Prostate gland (tissue), 2 donors: ENCODE results near the gene RAB3IL1. TPM values are rescaled to one million over a fixed set of nuclear protein-coding genes. Genes with fewer than 3 reads are reported as not detected.

Experiments used
- DNase-seq: peaks from one replicate; pipeline ENCODE4 v3.0.0-alpha.2; 2019; ENCODE audit warnings: low spot score
- H3K27ac ChIP-seq, 2 donors: fragments of 200-600 bp; sonication (generic); 2 replicates each; pipeline ENCODE4 v1.5.1; 2017 to 2019
- H3K27me3 ChIP-seq: fragments of 200-600 bp; sonication (generic); replicated peaks from 2 replicates; pipeline ENCODE4 v1.5.1; 2019; ENCODE audit not compliant: insufficient read depth
- H3K36me3 ChIP-seq, 2 donors: fragments of 200-600 bp; sonication (generic); 1 replicate in 1 of 2; 2 replicates in 1 of 2; pipeline versions ENCODE4 v1.5.1 to v1.8.1; 2017 to 2019
- H3K4me1 ChIP-seq: fragments of 200-600 bp; sonication (generic); replicated peaks from 2 replicates; pipeline ENCODE4 v1.5.1; 2019
- H3K4me3 ChIP-seq, 2 donors: fragments of 200-600 bp; sonication (generic); 2 replicates each; pipeline ENCODE4 v1.5.1; 2017 to 2019
- H3K9me3 ChIP-seq: fragments of 200-600 bp; sonication (generic); 2 replicates; pipeline ENCODE4 v1.5.1; 2017
- POLR2A ChIP-seq: fragments of 450-650 bp; IDR thresholded peaks from one replicate; pipeline ENCODE4 v1.6.1; 2016; ENCODE audit warnings: antibody characterized with exemption, mild to moderate bottlenecking
- POLR2AphosphoS5 ChIP-seq: sonication (generic); formaldehyde crosslinking; IDR thresholded peaks from one replicate; pipeline ENCODE4 v1.6.1; 2017; ENCODE audit warnings: antibody characterized with exemption
- WGBS: methylation state at CpG from one replicate; pipeline ENCODE4 v1.1.5; 2018; 5-methylcytosine and 5-hydroxymethylcytosine counted together
- intact Hi-C: fragments of 100-400 bp; cut with DNase I; formaldehyde crosslinking; loops from one replicate; pipeline ENCODE4 v1.14.2; 2022
- microRNA-seq: library from miRNA; unstranded; fragments of <30 nt; microRNA quantifications from one replicate; pipeline ENCODE4, GENCODE V29; 2016
- small RNA-seq, 2 donors: library from RNA; depleted of rRNA; stranded (forward); fragments of <200 nt; gene quantifications; one replicate each; pipeline ENCODE3, GENCODE V24; 2016
- total RNA-seq, 2 donors: library from RNA; depleted of rRNA; stranded (reverse); fragments of >200 nt; gene quantifications; one replicate each; pipeline ENCODE4 v1.1.0, GENCODE V29; 2016
- TF ChIP-seq, protein P1 (sequence below), 4 experiments: fragments of 200-600 bp in 2 of 4; fragments of 450-650 bp in 2 of 4; sonication (generic) in 2 of 4; IDR thresholded peaks; 1 replicate in 3 of 4; 2 replicates in 1 of 4; pipeline ENCODE4 v1.5.1; 2016 to 2019; ENCODE audit warnings: antibody characterized with exemption in 4 of 4, mild to moderate bottlenecking in 2 of 4, moderate library complexity in 2 of 4

Gene RAB3IL1
- total RNA-seq, 2 donors from 2014 or later = 3.5 to 53.0 TPM

- H3K27ac ChIP-seq = no peak overlapping the region
- 95% methylated on average over 9 of the region's 9 CpGs for WGBS
- intact Hi-C loops = no loop called here
These were observed 68.7 kb downstream of the RAB3IL1 start for GRCh38 chr11:61848631-61849030.

DNA sequence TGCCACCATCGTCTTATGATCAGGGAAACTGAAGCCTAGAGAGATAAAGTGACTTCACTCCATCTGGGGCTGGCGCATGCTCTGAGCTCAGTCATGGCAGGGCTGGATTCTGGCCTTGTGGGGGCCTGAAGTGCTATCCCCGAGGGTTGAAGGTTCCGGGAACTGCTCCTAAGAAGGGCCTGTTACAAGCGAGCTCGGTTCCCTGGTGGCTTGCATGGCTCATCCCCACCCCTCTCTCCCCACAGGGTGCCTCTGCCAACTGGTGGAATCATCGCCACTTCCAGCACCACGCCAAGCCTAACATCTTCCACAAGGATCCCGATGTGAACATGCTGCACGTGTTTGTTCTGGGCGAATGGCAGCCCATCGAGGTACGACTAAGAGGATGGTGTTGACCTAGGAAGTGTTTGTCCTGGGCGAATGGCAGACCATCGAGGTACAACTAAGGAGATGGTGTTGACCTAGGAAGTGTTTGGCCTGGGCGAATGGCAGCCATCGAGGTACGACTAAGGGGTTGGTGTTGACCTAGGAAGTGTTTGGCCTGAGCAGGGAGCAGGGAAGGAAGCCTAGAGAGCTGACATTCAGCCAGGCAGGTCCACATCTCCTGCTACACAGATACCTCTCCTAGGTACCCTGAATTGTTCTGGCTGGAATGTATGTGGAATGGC lies 69.3 kb downstream of the RAB3IL1 start:
- Histone ChIP-seq H3K36me3 (peaks cover 0 to 7% of the 10 kb centered on the region in 2 donors), H3K9me3 (no peaks in the 10 kb centered on the region), H3K27ac (no peak overlapping the region), H3K27me3 (no peaks in the 10 kb centered on the region), H3K4me1 (no peaks in the 10 kb centered on the region), H3K4me3 (no peak overlapping the region)
- DNase-seq = no peak
- TF ChIP-seq POLR2AphosphoS5 = no peak
- TF ChIP-seq POLR2A = no peak
- TF ChIP-seq, protein P1, sequence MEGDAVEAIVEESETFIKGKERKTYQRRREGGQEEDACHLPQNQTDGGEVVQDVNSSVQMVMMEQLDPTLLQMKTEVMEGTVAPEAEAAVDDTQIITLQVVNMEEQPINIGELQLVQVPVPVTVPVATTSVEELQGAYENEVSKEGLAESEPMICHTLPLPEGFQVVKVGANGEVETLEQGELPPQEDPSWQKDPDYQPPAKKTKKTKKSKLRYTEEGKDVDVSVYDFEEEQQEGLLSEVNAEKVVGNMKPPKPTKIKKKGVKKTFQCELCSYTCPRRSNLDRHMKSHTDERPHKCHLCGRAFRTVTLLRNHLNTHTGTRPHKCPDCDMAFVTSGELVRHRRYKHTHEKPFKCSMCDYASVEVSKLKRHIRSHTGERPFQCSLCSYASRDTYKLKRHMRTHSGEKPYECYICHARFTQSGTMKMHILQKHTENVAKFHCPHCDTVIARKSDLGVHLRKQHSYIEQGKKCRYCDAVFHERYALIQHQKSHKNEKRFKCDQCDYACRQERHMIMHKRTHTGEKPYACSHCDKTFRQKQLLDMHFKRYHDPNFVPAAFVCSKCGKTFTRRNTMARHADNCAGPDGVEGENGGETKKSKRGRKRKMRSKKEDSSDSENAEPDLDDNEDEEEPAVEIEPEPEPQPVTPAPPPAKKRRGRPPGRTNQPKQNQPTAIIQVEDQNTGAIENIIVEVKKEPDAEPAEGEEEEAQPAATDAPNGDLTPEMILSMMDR (IDR thresholded peaks at IDR 0.05) = no peak
- intact Hi-C loops = no loop called here
- WGBS = 90% methylated on average over 18 of the region's 18 CpGs

More at GRCh38 chr11:61848631-61849030, 68.7 kb downstream of the RAB3IL1 start:
- no peak for DNase-seq
- Histone ChIP-seq H3K36me3 (peaks cover 0 to 7% of the 10 kb centered on the region in 2 donors), H3K9me3 (no peaks in the 10 kb centered on the region), H3K4me3 (no peak overlapping the region), H3K4me1 (no peaks in the 10 kb centered on the region), H3K27me3 (no peaks in the 10 kb centered on the region)
- TF ChIP-seq POLR2A (no peak), POLR2AphosphoS5 (no peak)
- TF ChIP-seq, protein P1 (IDR thresholded peaks at IDR 0.05) = no peak

Small RNAs within 50 kb of the gene (microRNA-seq; reads per million reads assigned to microRNA genes)
- 0.34 reads per million for gene MIR6746

Small RNAs within 50 kb of the gene (small RNA-seq; reads per million reads assigned to genes)
- gene MIR6746 (0 reads per million in 2 donors), gene RNU6-1243P (0 reads per million in 2 donors)

Other genes with a start within 250 kb of the RAB3IL1 start
- 10 to 100 TPM; 10.8 to 12.2 TPM for gene DAGLA, start 237.2 kb downstream of the RAB3IL1 start, total RNA-seq
- gene MYRF, start 164.9 kb downstream of the RAB3IL1 start, total RNA-seq = 1 to 10 TPM in 1 of 2 donors, under 1 TPM in 1; 0.77 to 3.4 TPM
- 10 to 100 TPM; 34.8 to 82.9 TPM for gene TMEM258, start 125.0 kb downstream of the RAB3IL1 start, total RNA-seq
- gene FEN1, start 124.7 kb downstream of the RAB3IL1 start, total RNA-seq = 10 to 100 TPM; 12.8 to 18.4 TPM
- gene FADS1, start 100.6 kb downstream of the RAB3IL1 start, total RNA-seq = 10 to 100 TPM; 15.0 to 38.7 TPM
- 100 to 1,000 TPM in 1 of 2 donors, 10 to 100 TPM in 1; 67.5 to 213 TPM for gene FADS2, start 89.3 kb downstream of the RAB3IL1 start, total RNA-seq
- gene FADS3, start 26.0 kb downstream of the RAB3IL1 start, total RNA-seq = 10 to 100 TPM; 18.5 to 74.9 TPM
- 10 to 100 TPM in 1 of 2 donors, 1 to 10 TPM in 1; 1.5 to 18.0 TPM for gene BEST1, start 32.8 kb upstream of the RAB3IL1 start, total RNA-seq
- gene FTH1, start 50.1 kb upstream of the RAB3IL1 start, total RNA-seq = 1,000 to 10,000 TPM; 1,344 to 1,560 TPM
- 10 to 100 TPM; 10.3 to 33.7 TPM for gene INCENP, start 206.4 kb upstream of the RAB3IL1 start, total RNA-seq